OCI-LY1 (cell line): ENCODE results near the gene TTC3.

ENCODE experiments used
- H2AFZ ChIP-seq: fragments of 200-600 bp; sonication (generic), shearing (Covaris generic); 2 replicates; pipeline ENCODE4 v1.6.0; 2014; ENCODE audit warnings: antibody characterized with exemption, mild to moderate bottlenecking, low read length
- H3F3A ChIP-seq: fragments of 200-600 bp; sonication (generic), shearing (Covaris generic); 2 replicates; pipeline ENCODE4 v1.6.0; 2014; ENCODE audit warnings: mild to moderate bottlenecking, antibody characterized with exemption, low read length, moderate library complexity; ENCODE audit not compliant: insufficient read depth
- H3K27ac ChIP-seq: fragments of 200-600 bp; sonication (generic); 2 replicates; pipeline ENCODE4 v1.5.1; 2014; ENCODE audit warnings: low read length, mixed run types, mild to moderate bottlenecking, low read depth; ENCODE audit not compliant: poor library complexity, severe bottlenecking
- H3K27me3 ChIP-seq: fragments of 200-600 bp; sonication (generic); 2 replicates; pipeline ENCODE4 v1.6.0; 2014; ENCODE audit warnings: antibody characterized with exemption, mild to moderate bottlenecking, low read length, moderate library complexity; ENCODE audit not compliant: insufficient read depth
- H3K36me3 ChIP-seq: fragments of 200-600 bp; sonication (generic); 2 replicates; pipeline ENCODE4 v1.6.1; 2014; ENCODE audit warnings: mild to moderate bottlenecking, antibody characterized with exemption, low read length, moderate library complexity, mixed read lengths; ENCODE audit not compliant: insufficient read depth
- H3K4me1 ChIP-seq: fragments of 200-600 bp; sonication (generic); 2 replicates; pipeline ENCODE4 v1.5.1; 2014; ENCODE audit warnings: mild to moderate bottlenecking, low read length, moderate library complexity; ENCODE audit not compliant: insufficient read depth, severe bottlenecking
- H3K4me2 ChIP-seq: fragments of 200-600 bp; sonication (generic), shearing (Covaris generic); 2 replicates; pipeline ENCODE4 v1.6.1; 2014; ENCODE audit warnings: low read length
- H3K4me3 ChIP-seq: fragments of 200-600 bp; sonication (generic); 2 replicates; pipeline ENCODE4 v1.5.1; 2014; ENCODE audit warnings: low read length, low read depth, mild to moderate bottlenecking, mixed read lengths; ENCODE audit not compliant: poor library complexity, severe bottlenecking
- H3K79me2 ChIP-seq: fragments of 200-600 bp; shearing (Covaris generic); 2 replicates; pipeline ENCODE4 v1.6.1; 2016; ENCODE audit warnings: mixed run types, low read length, mixed read lengths; ENCODE audit not compliant: insufficient read depth
- H3K9ac ChIP-seq: fragments of 200-600 bp; sonication (generic), shearing (Covaris generic); 2 replicates; pipeline ENCODE4 v1.6.1; 2014; ENCODE audit warnings: mild to moderate bottlenecking, low read length, mixed read lengths
- H3K9me2 ChIP-seq: fragments of 200-600 bp; sonication (generic), shearing (Covaris generic); 2 replicates; pipeline ENCODE4 v1.6.1; 2014; ENCODE audit warnings: low read depth, mild to moderate bottlenecking, low read length, mixed read lengths
- H3K9me3 ChIP-seq: fragments of 200-600 bp; shearing (Covaris generic); 2 replicates; pipeline ENCODE4 v1.6.1; 2014; ENCODE audit warnings: low read length, mixed read lengths
- H4K20me1 ChIP-seq: fragments of 200-600 bp; sonication (generic), shearing (Covaris generic); 2 replicates; pipeline ENCODE4 v1.6.0; 2016; ENCODE audit warnings: mild to moderate bottlenecking, low read length; ENCODE audit not compliant: insufficient read depth
- CTCF ChIP-seq: fragments of 200-600 bp; sonication (generic), shearing (Covaris generic); IDR thresholded peaks from 2 replicates; pipeline ENCODE4 v1.5.1; 2017; ENCODE audit warnings: mild to moderate bottlenecking, antibody characterized with exemption, low read length, moderate library complexity, mixed read lengths
- EZH2 ChIP-seq: fragments of 200-600 bp; sonication (generic), shearing (Covaris generic); IDR thresholded peaks from 2 replicates; pipeline ENCODE4 v1.8.0; 2017; ENCODE audit warnings: borderline replicate concordance, mixed run types, mild to moderate bottlenecking, antibody characterized with exemption, low read length, moderate library complexity, mixed read lengths

TTC3 gene

GRCh38 chr21:37146320-37147235, 73.5 kb downstream of the TTC3 start:
- no peak overlapping the region for H3K4me2 ChIP-seq
- TF ChIP-seq EZH2 (no peak), CTCF (no peak)
- H3K36me3 ChIP-seq = peaks cover 57% of the 10 kb centered on the region
- H3K79me2 ChIP-seq = no peaks in the 10 kb centered on the region
- H3K9ac ChIP-seq = no peak overlapping the region
- H3K27ac ChIP-seq = no peak overlapping the region
- no peak overlapping the region for H3K4me3 ChIP-seq
- no peaks in the 10 kb centered on the region for H3K9me3 ChIP-seq
- no peaks in the 10 kb centered on the region for H3K9me2 ChIP-seq
- H4K20me1 ChIP-seq = no peaks in the 10 kb centered on the region
- H3K27me3 ChIP-seq = no peaks in the 10 kb centered on the region
- no peak overlapping the region for H2AFZ ChIP-seq
- no peaks in the 10 kb centered on the region for H3K4me1 ChIP-seq
- H3F3A ChIP-seq = no peaks in the 10 kb centered on the region

GRCh38 chr21:37149411-37149810, 76.4 kb downstream of the TTC3 start:
- H3K9me2 ChIP-seq = no peaks in the 10 kb centered on the region
- H3K9me3 ChIP-seq = no peaks in the 10 kb centered on the region
- H3K79me2 ChIP-seq = no peaks in the 10 kb centered on the region
- H4K20me1 ChIP-seq = no peaks in the 10 kb centered on the region
- peaks cover 75% of the 10 kb centered on the region for H3K36me3 ChIP-seq
- H3K4me1 ChIP-seq = no peaks in the 10 kb centered on the region
- TF ChIP-seq EZH2 (no peak), CTCF (no peak)
- H3K9ac ChIP-seq = no peak overlapping the region
- no peak overlapping the region for H3K4me3 ChIP-seq
- no peaks in the 10 kb centered on the region for H3K27me3 ChIP-seq
- no peaks in the 10 kb centered on the region for H3F3A ChIP-seq
- no peak overlapping the region for H3K4me2 ChIP-seq
- no peak overlapping the region for H3K27ac ChIP-seq
- H2AFZ ChIP-seq = no peak overlapping the region

GRCh38 chr21:37153196-37153934, 80.3 kb downstream of the TTC3 start:
- H2AFZ ChIP-seq = no peak overlapping the region
- H4K20me1 ChIP-seq = no peaks in the 10 kb centered on the region
- no peaks in the 10 kb centered on the region for H3K79me2 ChIP-seq
- H3K9ac ChIP-seq = no peak overlapping the region
- H3K4me1 ChIP-seq = no peaks in the 10 kb centered on the region
- no peaks in the 10 kb centered on the region for H3F3A ChIP-seq
- H3K27ac ChIP-seq = no peak overlapping the region
- H3K9me3 ChIP-seq = no peaks in the 10 kb centered on the region
- peaks cover 65% of the 10 kb centered on the region for H3K36me3 ChIP-seq
- H3K27me3 ChIP-seq = no peaks in the 10 kb centered on the region
- H3K9me2 ChIP-seq = no peaks in the 10 kb centered on the region
- H3K4me3 ChIP-seq = no peak overlapping the region
- TF ChIP-seq EZH2 (no peak), CTCF (no peak)
- H3K4me2 ChIP-seq = no peak overlapping the region
